GM20000 (cell line): Measurements from ENCODE around the gene PGBD5.

Experiments
- DNase-seq: peaks from one replicate; pipeline ENCODE4 v3.0.0; 2012; ENCODE audit warnings: low spot score
- TF ChIP-seq, protein P1 (sequence below): IDR thresholded peaks from 2 replicates; pipeline ENCODE4 v1.5.1; 2012; ENCODE audit warnings: mild to moderate bottlenecking, control low read depth; ENCODE audit errors: extremely low read depth, missing control alignments

The PGBD5 gene

DNA sequence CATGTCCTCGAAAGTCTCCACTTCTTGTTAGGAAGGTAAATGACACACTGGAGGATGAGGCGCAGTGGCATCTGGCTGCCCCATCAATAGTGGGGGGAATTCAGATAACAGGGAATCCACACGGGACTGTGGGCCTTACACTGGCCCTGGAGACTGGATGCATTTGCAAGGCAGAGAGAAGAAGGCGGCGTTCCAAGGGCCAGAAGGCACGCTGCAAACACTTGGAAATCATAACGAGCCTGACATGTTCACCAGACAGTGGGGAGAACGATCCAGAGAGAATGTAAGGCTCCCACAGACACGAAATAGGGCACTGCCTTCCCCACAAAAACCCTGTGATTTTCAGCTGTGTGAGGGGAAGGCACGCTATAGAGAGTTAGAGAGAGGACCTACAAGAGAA is 70.5 kb downstream of the PGBD5 start:
- no peak for DNase-seq
- TF ChIP-seq, protein P1, sequence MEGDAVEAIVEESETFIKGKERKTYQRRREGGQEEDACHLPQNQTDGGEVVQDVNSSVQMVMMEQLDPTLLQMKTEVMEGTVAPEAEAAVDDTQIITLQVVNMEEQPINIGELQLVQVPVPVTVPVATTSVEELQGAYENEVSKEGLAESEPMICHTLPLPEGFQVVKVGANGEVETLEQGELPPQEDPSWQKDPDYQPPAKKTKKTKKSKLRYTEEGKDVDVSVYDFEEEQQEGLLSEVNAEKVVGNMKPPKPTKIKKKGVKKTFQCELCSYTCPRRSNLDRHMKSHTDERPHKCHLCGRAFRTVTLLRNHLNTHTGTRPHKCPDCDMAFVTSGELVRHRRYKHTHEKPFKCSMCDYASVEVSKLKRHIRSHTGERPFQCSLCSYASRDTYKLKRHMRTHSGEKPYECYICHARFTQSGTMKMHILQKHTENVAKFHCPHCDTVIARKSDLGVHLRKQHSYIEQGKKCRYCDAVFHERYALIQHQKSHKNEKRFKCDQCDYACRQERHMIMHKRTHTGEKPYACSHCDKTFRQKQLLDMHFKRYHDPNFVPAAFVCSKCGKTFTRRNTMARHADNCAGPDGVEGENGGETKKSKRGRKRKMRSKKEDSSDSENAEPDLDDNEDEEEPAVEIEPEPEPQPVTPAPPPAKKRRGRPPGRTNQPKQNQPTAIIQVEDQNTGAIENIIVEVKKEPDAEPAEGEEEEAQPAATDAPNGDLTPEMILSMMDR = no peak

DNA sequence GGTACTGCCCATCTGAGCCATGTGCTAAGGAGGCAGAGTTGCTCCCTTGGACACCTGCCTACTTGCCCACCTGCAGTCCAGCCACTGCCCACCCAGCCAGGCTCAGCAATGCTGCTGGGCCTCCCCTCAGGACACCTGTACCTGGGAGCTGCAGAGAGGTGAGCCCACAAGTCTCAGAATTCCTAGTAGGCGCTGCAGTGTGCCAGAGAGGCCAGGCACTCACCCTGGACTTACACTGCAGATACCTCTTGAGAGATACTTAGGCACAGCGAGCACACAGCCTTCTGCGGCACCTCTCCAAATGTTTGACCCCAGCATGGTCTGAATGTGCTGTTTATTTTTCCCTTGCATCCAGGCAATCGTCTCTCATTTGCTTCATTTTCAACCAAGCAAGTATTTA is 71.0 kb downstream of the PGBD5 start:
- DNase-seq = no peak
- TF ChIP-seq, protein P1 = no peak

DNA sequence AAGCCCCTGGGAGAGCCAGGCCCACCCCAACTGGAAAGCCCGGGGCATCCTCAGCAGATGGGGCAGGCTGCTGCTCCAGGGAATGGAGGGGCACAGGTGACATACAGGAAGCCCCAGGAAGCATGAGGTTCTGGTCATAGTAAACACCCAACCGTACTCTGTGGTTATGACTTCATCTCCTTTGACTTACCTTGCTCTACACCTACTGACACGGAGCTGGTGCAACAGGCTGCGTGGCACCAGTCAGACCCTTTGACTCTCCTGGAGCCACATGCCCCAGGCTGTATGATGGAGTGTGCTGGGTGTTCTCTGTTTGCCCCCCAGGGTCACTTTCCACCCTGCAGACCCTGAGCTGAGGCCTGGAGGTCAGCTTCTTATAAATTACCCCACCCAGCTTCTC is 72.1 kb downstream of the PGBD5 start:
- DNase-seq = no peak
- TF ChIP-seq, protein P1 = no peak

DNA sequence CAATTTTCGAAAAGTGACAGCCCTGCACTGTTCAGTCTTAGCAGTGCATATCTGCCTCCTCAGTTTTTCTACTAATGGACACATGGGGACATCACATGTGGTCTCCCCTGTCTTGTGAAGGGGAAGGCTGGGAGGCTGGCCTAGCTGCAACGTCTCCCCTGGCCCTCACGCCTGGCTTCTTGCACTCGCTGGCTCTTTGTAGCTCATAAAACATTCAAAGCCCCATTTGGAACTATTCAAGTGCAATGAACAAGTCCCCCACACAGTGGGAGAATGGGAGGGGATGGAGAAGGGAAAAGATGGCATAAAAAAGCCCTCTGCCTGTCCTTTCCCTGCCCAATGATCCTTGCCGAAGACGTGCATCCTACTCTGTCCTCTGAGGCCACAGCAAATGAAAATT is 73.6 kb downstream of the PGBD5 start:
- TF ChIP-seq, protein P1 = no peak
- no peak for DNase-seq

DNA sequence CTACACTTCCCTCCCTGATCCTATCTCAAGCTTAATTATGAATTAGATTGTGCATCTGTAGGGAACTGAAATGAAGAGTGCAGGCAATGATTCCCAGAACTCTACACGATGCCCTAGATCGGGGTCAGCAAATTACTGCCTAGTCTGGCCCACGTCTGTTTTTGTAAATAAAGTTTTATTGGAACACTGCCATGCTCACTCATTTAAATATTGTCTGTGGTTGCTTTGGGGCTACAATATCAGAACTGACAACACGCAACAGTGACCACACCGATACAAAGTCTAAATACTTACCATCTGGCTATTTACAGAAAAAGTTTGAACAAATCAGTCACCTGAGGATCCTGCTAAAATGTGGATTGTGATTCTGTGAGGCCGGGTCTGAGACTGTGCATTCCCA is 74.1 kb downstream of the PGBD5 start:
- DNase-seq = no peak
- TF ChIP-seq, protein P1 = no peak

DNA sequence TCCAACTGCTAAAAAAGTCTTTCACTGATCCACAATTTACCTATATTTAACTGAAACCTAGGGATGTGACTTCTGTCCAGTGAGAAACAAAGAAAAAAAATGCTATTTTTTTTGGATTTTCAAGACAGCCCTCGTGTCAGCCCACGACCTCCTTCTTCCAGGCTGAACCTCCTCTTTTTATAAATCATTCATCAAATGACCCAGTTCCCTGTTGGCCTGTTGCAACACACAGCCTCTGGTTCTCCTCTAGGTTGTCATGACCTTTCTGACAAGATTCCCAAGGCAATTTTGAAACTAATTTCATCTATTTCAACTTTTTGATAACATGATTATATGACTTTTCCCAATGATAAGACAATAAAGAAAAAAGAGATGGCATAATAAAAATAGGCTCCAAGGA is 74.6 kb downstream of the PGBD5 start:
- no peak for DNase-seq
- TF ChIP-seq, protein P1 = no peak

DNA sequence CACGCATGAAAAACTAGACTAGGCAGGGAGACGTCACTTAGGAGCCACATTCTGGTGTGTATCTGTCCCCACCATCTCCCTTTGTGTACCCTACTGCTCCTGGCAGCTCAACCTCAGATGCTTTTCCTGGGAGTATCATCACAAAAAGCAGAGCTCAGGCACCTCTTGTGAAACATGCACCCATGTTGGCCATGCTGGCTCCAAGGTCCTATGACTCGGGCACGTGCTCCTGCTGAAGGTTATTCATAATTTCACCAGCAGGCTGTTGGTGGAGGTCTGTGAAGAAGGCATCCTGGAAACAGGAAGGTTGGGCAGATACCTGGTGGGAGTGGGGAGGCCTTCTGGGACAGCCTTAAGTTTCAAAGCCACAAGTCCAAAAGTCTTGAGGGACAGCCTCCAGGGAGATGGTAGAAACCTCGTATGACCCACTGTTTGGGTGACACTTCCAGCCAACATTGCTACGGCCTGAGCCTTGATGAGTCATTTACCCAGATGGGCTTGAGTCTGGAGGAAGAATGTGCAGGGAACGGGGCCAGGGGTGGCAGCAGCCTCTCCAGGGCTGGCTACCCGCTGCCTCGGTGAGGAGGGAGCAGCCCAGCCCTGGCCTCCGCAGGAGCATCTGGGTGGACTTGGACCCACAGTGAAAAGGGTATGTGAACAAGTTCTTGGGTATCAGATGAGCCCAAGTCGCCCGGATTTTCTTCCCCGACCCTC is 75.8 kb downstream of the PGBD5 start:
- TF ChIP-seq, protein P1 = no peak
- no peak for DNase-seq
